HG03159 (cell line): Measurements from ENCODE around the gene RCE1.

Experiments used
- ATAC-seq: cut with Tn5 transposase; IDR thresholded peaks from one replicate; pipeline ENCODE4 v1.9.1; 2021; ENCODE audit warnings: mild to moderate bottlenecking, moderate library complexity; ENCODE audit not compliant: unreplicated experiment

Gene RCE1

DNA sequence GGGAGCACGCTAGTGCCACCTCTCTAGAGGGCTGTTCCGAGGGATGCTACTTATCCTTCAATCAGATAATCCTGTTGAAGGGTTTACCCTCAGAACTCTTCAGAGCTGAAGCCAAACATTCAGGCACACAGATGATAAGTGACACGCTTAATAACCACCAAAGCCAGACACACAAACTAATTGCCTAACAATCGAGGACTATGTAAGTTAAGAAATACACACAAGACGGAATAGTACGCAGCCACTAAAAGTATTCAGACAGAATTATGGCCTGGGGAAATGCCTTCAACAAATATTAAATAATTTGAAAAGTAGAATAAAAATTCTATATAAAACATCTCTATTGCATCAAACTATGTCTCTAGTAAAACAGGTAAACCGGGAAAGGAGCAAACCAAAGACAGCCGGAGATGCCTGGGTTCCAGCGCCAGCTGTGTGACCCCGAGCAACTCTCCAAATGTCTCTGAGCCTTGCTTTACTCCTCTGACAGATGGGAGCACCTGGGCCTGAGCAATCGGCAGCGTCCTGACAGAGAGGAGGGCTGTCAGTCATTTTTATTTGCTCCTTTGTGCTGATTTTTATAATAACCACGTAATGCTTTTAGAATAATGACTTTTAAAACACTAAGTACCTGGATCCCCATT lies 25.0 kb downstream of the RCE1 start:
- ATAC-seq: no peak

- ATAC-seq: peak; percentile 63
Observed at GRCh38 chr11:66868726-66869566, 25.7 kb downstream of the RCE1 start.

DNA sequence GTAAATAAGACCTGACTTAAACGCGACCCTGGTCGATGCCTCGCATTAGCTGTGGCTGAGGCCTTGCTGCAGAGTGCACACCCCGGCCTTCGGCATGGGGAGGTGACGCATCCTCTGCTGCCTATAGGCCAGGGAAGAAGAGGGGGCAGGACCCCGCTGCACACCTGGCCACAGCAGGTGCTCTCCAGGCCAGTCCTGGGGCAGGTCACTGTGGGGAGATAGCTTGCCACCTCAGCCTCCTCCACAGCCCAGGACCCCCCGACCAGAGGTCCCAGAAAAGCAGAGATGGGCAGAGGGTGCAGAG lies 26.3 kb downstream of the RCE1 start:
- no peak for ATAC-seq

GRCh38 chr11:66870131-66870530 lies 26.9 kb downstream of the RCE1 start:
- no peak for ATAC-seq

GRCh38 chr11:66870616-66871520 lies 27.6 kb downstream of the RCE1 start:
- ATAC-seq: no peak

- ATAC-seq: no peak
Observed at GRCh38 chr11:66871521-66871901, 28.3 kb downstream of the RCE1 start.

GRCh38 chr11:66874232-66874631 lies 31.0 kb downstream of the RCE1 start:
- no peak for ATAC-seq

GRCh38 chr11:66875378-66875777 lies 32.1 kb downstream of the RCE1 start:
- no peak for ATAC-seq

DNA sequence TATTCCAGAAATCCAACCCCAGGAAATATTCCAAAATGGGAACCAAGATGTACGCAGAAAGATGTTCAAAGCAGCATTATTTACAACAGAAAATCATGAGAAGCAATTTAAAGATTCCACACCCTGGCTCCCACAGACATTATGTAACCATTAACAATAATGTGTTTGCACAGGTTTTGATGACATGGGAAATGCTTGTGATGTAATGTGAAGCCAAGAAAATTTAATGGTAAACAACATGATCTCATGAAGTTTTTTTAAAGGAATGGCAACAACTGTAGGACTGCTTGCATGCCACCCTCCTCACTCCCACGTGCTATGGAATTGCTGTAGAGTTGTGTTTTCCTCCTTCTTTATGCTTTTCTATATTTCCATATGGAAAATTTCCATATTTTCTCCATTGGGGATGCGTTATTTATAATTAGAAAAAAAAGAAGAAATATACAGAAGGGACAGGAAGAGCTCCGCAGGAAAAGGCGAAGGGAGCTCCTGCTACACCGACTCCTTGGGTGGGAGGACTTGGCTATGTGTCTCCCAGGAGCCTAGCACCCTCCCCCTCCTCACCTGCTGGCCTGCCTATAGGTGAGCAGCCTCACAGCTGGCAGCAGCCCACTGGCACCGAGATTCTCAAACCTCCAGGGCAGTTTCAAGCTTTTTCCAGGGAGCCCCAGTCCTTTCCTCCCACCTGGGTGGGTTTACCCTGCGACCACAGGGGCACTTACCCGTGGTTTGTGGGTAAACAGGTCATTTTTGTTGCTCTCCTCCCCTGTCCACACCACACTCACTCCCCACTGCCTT lies 34.5 kb downstream of the RCE1 start:
- ATAC-seq: no peak

GRCh38 chr11:66878474-66878873 lies 35.2 kb downstream of the RCE1 start:
- ATAC-seq: no peak

GRCh38 chr11:66879000-66879399 lies 35.8 kb downstream of the RCE1 start:
- no peak for ATAC-seq

DNA sequence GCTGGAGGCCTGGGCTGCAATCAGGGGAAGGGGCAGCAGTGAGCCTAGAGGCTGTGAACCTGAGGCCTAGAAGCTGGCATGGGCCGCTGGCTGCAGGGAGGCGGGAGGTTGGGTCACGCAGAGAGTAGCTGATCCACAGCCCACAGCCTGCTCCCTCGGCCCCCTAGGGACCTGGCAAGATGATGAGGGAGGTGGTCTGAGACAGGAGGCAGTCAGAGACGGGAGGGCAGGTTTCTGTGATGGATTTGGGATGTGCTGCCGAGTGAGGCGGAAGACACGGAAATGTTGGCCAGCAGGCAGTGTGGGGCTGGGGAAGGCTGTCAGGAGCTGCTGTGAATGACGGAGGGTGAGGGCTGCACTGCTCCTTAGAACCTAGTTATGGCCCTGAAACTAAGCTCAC lies 36.3 kb downstream of the RCE1 start:
- no peak for ATAC-seq

DNA sequence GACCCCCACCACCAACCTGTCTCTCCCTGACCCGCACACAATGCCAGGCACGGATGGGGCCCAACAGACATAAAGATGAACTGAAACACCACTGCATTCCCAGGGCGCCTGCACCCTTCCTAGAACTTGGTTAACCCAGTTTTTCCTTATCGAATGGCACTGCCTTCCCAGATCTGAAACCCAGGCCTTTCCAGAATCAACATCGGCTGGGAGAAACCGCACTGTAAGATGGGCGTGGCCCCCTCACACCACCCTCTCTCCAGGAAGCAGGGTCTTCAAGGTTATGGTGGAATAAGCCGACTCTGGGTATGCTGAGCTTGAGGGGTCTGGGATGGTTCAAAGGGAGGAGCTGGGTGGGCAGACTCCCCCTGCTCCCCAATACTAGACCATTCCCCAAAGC lies 36.8 kb downstream of the RCE1 start:
- no peak for ATAC-seq

- no peak for ATAC-seq
Observed at GRCh38 chr11:66880496-66881450, 37.5 kb downstream of the RCE1 start.

DNA sequence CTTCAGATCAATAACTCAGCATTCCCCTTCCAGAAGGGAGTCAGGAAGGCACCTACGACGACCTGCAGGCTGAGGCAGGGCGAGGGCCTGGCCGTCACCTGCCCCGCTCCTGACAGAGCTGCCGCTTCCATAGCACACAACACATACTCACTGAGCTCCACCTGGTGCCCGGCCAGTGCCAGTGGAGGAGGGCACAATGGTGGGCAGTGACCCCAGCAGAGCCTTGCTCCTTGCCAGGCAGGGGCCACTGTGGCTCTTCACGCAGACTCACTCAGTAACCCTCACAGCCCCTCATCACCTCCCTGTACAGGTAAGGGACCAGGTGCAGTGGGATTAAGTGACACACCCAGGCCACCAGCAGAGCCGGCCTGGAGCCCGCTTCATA lies 38.2 kb downstream of the RCE1 start:
- no peak for ATAC-seq

- no peak for ATAC-seq
Observed at GRCh38 chr11:66881927-66882452, 38.7 kb downstream of the RCE1 start.

DNA sequence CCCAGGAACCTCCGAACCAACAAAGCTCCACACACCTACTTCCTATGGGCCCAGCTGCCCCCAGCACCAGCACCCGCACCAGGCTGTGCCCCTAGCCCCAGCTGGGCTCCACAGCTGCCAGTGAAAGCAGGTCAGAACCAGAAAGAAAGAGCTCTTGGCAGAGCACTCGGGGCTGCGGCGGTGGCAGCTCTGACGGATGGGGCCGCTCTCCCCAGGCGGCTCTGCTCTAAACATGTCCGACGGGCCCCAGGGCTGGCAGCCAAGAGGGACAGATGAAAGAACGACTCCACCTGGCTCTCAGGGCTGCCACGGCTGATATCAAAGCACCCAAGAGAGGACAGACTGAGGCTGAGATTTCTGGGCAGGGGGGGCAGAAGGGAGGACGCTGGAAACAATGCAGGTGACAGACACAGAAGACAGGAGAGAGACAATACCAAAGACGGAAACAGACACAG lies 39.3 kb downstream of the RCE1 start:
- no peak for ATAC-seq

DNA sequence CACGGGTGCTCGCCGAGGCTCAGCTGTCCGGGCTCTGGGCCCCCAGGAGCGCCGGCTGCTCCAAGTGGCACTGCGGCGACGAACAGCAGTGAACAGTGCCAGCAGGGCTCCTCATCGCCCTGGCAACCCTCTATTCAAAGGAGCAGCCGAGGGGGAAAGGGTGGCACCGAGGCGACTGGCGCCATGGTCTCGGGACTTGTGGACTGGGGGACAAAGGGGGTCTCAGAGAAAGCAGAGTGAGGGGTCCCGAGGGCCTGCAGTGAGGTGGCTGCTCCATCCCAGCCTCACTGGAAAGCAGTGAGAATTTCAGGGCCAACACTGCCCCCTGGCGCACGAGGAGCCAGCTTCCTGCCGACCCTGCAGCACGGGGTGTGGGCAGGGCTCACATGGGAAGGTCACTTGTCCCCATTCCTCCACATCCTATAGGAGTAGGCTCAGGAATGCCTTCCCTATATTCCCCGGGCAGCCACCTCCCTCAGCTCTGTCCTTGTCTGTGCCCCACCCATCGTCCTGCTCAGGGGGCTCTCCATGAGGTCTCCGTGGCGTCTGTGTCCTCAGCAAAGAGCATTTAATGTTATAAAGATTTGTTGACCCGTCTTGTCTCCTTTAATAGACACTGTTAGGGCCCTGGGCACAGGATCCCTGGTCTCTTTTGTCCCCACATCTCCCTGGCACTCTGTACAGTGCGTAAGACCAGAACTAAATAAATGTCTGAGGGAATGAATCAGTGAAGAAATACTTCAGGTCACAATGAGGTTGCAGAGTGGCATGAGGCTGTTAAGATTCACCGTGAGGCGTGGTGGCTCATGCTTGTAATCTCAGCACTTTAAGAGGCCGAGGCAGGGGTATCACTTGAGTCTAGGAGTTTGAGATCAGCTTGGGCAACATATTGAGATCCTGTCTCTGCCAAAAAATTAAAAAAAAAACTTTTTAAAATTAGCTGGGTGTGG lies 40.0 kb downstream of the RCE1 start:
- ATAC-seq: no peak
